Ishikawa (cell line): Measurements from ENCODE around the gene NR2F1.
A peak's percentile ranks its signal among the peaks of the same experiment; 100 is the strongest.

Experiments
- CEBPB ChIP-seq: IDR thresholded peaks from 2 replicates; pipeline ENCODE4 v1.6.1; 2012
- CREB1 ChIP-seq: IDR thresholded peaks from 2 replicates; pipeline ENCODE4 v1.6.1; 2012; ENCODE audit warnings: low read depth
- EGR1 ChIP-seq: IDR thresholded peaks from 2 replicates; pipeline ENCODE4 v1.6.1; 2012
- EP300 ChIP-seq: IDR thresholded peaks from 2 replicates; pipeline ENCODE4 v1.6.1; 2012; ENCODE audit warnings: borderline replicate concordance
- FOXM1 ChIP-seq: IDR thresholded peaks from 2 replicates; pipeline ENCODE4 v1.6.1; 2012; ENCODE audit warnings: low read depth, borderline replicate concordance
- MAX ChIP-seq: IDR thresholded peaks from 2 replicates; pipeline ENCODE4 v1.6.1; 2012
- NFIC ChIP-seq: IDR thresholded peaks from 2 replicates; pipeline ENCODE4 v1.6.1; 2012
- RAD21 ChIP-seq: IDR thresholded peaks from 2 replicates; pipeline ENCODE4 v1.6.1; 2012; ENCODE audit warnings: low read depth
- TCF12 ChIP-seq: IDR thresholded peaks from 2 replicates; pipeline ENCODE4 v1.6.1; 2012; ENCODE audit warnings: low read depth
- TEAD4 ChIP-seq: IDR thresholded peaks from 2 replicates; pipeline ENCODE4 v1.6.1; 2012
- USF1 ChIP-seq: IDR thresholded peaks from 2 replicates; pipeline ENCODE4 v1.6.1; 2012
- YY1 ChIP-seq: IDR thresholded peaks from 2 replicates; pipeline ENCODE4 v1.6.1; 2012; ENCODE audit warnings: low read depth
- ZBTB7A ChIP-seq: IDR thresholded peaks from 2 replicates; pipeline ENCODE4 v1.6.1; 2012; ENCODE audit warnings: low read depth
- TF ChIP-seq, protein P1 (sequence below): IDR thresholded peaks from 2 replicates; pipeline ENCODE4 v1.6.1; 2012; ENCODE audit warnings: low read depth, mild to moderate bottlenecking

The NR2F1 gene

DNA sequence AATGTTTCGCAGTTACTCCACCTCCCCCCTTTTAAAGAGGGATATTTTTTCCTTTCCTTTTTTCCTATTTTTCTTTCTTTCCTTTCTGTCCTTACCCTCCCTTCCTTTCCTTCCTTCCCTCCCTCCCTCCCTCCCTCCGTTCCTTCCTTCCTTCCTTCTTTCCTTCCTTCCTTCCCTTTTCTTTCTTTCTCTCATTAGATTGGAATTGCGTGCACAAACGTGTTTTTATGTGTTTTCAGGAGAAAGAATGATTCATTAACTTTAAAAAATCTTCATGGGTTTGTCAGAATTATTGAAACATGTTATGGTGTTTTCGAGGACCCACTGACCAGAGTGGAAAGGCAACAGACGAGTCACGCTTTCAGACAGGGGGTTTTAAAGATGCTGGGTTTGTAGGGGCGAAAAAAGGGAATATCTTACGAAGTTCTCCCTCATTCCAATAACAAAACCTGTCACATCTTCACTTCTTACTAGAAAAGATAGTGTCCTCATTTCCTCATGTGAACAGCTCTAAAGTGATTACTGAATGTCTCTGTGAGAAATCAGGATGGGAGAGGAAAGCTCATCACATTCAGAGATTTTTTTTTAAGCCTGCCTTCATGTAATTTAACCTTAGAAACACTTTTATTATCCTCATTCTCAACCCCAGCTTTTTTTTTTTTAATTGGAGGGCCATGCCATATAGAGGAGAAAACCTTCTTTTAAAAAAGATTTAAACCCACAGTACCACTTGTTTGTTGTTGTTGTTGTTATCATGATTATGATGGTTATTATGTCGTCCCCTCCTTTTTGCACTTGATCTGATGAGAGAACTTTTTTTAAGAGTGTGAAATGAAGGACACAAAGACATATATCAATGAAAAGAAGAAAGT, 21.9 kb downstream of the NR2F1 start:
- TF ChIP-seq TEAD4 (no peak), MAX (no peak), EP300 (no peak), CEBPB (no peak), TCF12 (no peak), NFIC (no peak), EGR1 (no peak), YY1 (no peak), USF1 (no peak)

- no peak for TF ChIP-seq ZBTB7A
Measured at GRCh38 chr5:93606382-93606752, 23.3 kb downstream of the NR2F1 start.

DNA sequence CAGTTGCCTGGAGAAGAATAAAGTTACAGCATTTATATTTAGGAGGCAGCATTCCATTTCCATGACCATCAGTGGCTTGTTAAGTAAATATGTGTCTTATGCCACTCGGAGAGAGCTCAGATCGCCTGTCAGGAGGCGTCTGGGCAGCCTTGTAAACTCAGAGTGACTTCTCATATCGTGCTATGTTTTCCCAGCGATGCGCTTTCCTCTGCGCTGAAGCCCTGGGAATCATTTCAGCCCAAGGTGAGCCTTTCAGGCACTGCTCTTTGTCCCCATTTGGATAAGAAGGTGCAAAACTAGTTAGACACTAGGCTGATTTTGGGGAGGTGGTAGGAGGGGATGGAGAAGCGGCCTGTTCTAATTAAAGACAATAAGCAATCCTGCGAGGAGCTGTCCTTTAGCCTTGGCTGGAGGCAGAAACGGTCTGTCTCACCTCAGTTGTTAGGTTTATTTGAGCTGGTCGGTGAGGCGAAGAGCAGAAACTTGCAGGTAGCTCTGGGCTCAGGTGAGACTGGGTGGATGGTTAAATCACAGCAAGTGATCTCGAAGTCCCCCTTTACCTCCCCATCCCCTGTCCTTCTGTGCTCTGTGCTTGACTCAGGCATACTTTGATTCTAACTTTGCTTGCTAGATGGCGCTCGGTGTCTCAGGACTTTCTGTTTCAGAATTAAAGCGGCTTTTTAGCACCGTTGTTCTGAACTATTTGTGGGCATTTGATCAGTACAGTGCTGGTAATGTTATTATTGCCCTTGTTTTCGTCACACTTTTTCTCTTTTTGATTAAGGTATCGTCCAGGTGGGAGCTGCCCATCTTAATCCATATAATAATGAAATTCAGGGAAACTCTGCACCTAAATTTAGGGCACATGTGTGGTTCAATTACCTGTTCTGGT, 24.6 kb downstream of the NR2F1 start:
- peak; percentile 80 for TF ChIP-seq RAD21
- no peak for TF ChIP-seq ZBTB7A
- TF ChIP-seq, protein P1, sequence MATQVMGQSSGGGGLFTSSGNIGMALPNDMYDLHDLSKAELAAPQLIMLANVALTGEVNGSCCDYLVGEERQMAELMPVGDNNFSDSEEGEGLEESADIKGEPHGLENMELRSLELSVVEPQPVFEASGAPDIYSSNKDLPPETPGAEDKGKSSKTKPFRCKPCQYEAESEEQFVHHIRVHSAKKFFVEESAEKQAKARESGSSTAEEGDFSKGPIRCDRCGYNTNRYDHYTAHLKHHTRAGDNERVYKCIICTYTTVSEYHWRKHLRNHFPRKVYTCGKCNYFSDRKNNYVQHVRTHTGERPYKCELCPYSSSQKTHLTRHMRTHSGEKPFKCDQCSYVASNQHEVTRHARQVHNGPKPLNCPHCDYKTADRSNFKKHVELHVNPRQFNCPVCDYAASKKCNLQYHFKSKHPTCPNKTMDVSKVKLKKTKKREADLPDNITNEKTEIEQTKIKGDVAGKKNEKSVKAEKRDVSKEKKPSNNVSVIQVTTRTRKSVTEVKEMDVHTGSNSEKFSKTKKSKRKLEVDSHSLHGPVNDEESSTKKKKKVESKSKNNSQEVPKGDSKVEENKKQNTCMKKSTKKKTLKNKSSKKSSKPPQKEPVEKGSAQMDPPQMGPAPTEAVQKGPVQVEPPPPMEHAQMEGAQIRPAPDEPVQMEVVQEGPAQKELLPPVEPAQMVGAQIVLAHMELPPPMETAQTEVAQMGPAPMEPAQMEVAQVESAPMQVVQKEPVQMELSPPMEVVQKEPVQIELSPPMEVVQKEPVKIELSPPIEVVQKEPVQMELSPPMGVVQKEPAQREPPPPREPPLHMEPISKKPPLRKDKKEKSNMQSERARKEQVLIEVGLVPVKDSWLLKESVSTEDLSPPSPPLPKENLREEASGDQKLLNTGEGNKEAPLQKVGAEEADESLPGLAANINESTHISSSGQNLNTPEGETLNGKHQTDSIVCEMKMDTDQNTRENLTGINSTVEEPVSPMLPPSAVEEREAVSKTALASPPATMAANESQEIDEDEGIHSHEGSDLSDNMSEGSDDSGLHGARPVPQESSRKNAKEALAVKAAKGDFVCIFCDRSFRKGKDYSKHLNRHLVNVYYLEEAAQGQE = 0 out of 2 replicates have a peak, but pooled peaks have one; percentile 35

GRCh38 chr5:93608855-93609254, 25.8 kb downstream of the NR2F1 start:
- TF ChIP-seq NFIC (no peak), CREB1 (no peak), YY1 (no peak), TEAD4 (no peak), EGR1 (no peak), CEBPB (no peak), FOXM1 (no peak), RAD21 (no peak)
- TF ChIP-seq, protein P1 = no peak

GRCh38 chr5:93609762-93610161, 26.7 kb downstream of the NR2F1 start:
- no peak for TF ChIP-seq TEAD4
- no peak for TF ChIP-seq RAD21
- TF ChIP-seq ZBTB7A = no peak
- no peak for TF ChIP-seq CREB1
- no peak for TF ChIP-seq TCF12
- TF ChIP-seq MAX = no peak
- no peak for TF ChIP-seq NFIC
- no peak for TF ChIP-seq YY1
- no peak for TF ChIP-seq CEBPB

DNA sequence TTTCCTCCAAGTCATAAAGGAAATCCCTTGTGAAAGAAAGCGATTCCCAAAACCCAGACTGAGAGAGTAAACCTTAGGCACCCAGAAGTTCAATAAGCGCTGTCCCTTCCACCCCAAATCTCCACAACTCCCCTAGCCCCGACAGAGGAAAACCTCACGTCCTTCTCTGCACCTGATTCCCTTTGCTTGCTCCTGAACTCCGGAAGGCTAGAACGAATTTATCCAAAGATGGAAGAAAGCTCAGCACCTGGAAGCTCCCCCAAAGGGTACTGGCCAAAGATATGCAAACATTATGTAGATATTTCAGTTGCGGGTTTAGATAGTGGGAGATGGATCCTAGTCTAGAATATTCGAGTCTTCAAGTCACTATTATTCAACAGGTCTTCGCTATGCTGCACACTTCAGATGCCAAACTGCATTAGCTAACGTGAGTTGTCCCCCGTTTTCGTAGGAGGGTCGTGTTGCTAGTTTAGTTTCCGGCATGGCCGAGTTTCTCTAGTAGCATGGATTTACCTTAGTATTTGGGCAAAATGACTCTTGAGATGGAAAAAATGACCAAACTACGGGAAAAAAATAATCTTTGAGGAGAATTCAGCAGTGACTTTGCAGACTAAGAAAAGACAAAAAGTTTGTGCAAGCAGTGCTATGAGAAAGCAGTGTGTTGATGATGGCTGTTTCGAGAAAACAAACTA, 27.7 kb downstream of the NR2F1 start:
- TF ChIP-seq, protein P1 = no peak
- TF ChIP-seq MAX (no peak), ZBTB7A (no peak), EGR1 (no peak), TEAD4 (no peak), CEBPB (no peak), TCF12 (no peak), NFIC (no peak), EP300 (no peak), USF1 (no peak), RAD21 (no peak), YY1 (no peak)
